WTC11 (cell line): ENCODE measurements around the gene GAB2. TPM values are rescaled to one million over a fixed set of nuclear protein-coding genes. Genes with fewer than 3 reads are reported as not detected.

Experiments
- ATAC-seq: fragments of 200-7000 bp; cut with Tn5 transposase; 2 replicates; pipeline ENCODE4 v1.10.0; 2021; ENCODE audit warnings: mild to moderate bottlenecking, moderate library complexity
- CTCF ChIA-PET: fragments of 300-600 bp; sonication (Branson Sonifier 250); formaldehyde crosslinking; loops from one replicate; lab custom pipeline; 2021; ENCODE audit warnings: antibody characterized with exemption; lab: Charles Lee
- POLR2A ChIA-PET: fragments of 350-600 bp; sonication (Branson Sonifier 250); formaldehyde crosslinking; loops from one replicate; lab custom pipeline; 2021; ENCODE audit warnings: antibody characterized with exemption; lab: Charles Lee
- DNase-seq: peaks from one replicate; pipeline ENCODE4 v3.0.0; 2021; ENCODE audit warnings: low spot score
- H3K27ac Mint-ChIP-seq: 2 replicates; pipeline ENCODE4 v1.8.0; 2021; ENCODE audit warnings: mixed read lengths
- H3K27me3 Mint-ChIP-seq: 2 replicates; pipeline ENCODE4 v1.8.0; 2021; ENCODE audit warnings: low read depth, mild to moderate bottlenecking, moderate library complexity, mixed read lengths
- H3K36me3 Mint-ChIP-seq: 2 replicates; pipeline ENCODE4 v1.8.0; 2021; ENCODE audit warnings: mixed read lengths
- H3K4me1 Mint-ChIP-seq: 2 replicates; pipeline ENCODE4 v1.8.0; 2022; ENCODE audit warnings: mixed read lengths
- H3K4me3 Mint-ChIP-seq: 2 replicates; pipeline ENCODE4 v1.8.0; 2021; ENCODE audit warnings: mild to moderate bottlenecking, moderate library complexity, mixed read lengths
- H3K9me3 Mint-ChIP-seq: 2 replicates; pipeline ENCODE4 v1.8.0; 2021; ENCODE audit warnings: mixed read lengths
- ATF1 ChIP-seq: sonication (generic); formaldehyde crosslinking; IDR thresholded peaks from 2 replicates; pipeline ENCODE4 v1.8.1; 2023; ENCODE audit warnings: mild to moderate bottlenecking, moderate library complexity, missing genetic modification reagents
- ATF3 ChIP-seq: sonication (generic); formaldehyde crosslinking; conservative IDR thresholded peaks from 2 replicates; pipeline ENCODE4 v1.8.1; 2022; ENCODE audit warnings: mild to moderate bottlenecking, missing genetic modification reagents
- ATF6 ChIP-seq: sonication (generic); formaldehyde crosslinking; IDR thresholded peaks from 2 replicates; pipeline ENCODE4 v1.8.1; 2023; ENCODE audit warnings: mild to moderate bottlenecking, missing genetic modification reagents
- ELF4 ChIP-seq: sonication (generic); formaldehyde crosslinking; IDR thresholded peaks from 2 replicates; pipeline ENCODE4 v1.8.1; 2022; ENCODE audit warnings: low read depth, mild to moderate bottlenecking, moderate library complexity, missing genetic modification reagents
- EMX1 ChIP-seq: fragments of 250-450 bp; sonication (Bioruptor Pico); IDR thresholded peaks from 2 replicates; pipeline ENCODE4 v1.8.0; 2021; ENCODE audit warnings: mild to moderate bottlenecking
- FOXK1 ChIP-seq: sonication (generic); formaldehyde crosslinking; IDR thresholded peaks from 2 replicates; pipeline ENCODE4 v1.8.0; 2022; ENCODE audit warnings: mild to moderate bottlenecking, moderate library complexity, missing genetic modification reagents
- HMGXB4 ChIP-seq: sonication (generic); formaldehyde crosslinking; IDR thresholded peaks from 2 replicates; pipeline ENCODE4 v1.8.1; 2023; ENCODE audit warnings: mild to moderate bottlenecking, moderate library complexity, missing genetic modification reagents
- MYBL2 ChIP-seq: sonication (generic); formaldehyde crosslinking; IDR thresholded peaks from 2 replicates; pipeline ENCODE4 v1.8.1; 2023; ENCODE audit warnings: mild to moderate bottlenecking, moderate library complexity, missing genetic modification reagents
- NR2C2 ChIP-seq: sonication (generic); formaldehyde crosslinking; IDR thresholded peaks from 2 replicates; pipeline ENCODE4 v1.8.0; 2022; ENCODE audit warnings: mild to moderate bottlenecking, missing genetic modification reagents
- PRDM15 ChIP-seq: sonication (generic); formaldehyde crosslinking; IDR thresholded peaks from 2 replicates; pipeline ENCODE4 v1.8.0; 2022; ENCODE audit warnings: missing genetic modification reagents
- RORB ChIP-seq: fragments of 250-450 bp; sonication (Bioruptor Pico); IDR thresholded peaks from 2 replicates; pipeline ENCODE4 v1.9.0; 2021; ENCODE audit warnings: mild to moderate bottlenecking
- SMAD4 ChIP-seq: sonication (generic); formaldehyde crosslinking; IDR thresholded peaks from 2 replicates; pipeline ENCODE4 v1.8.0; 2022; ENCODE audit warnings: mild to moderate bottlenecking, missing genetic modification reagents
- TP53 ChIP-seq: sonication (generic); formaldehyde crosslinking; IDR thresholded peaks from 2 replicates; pipeline ENCODE4 v1.8.1; 2023; ENCODE audit warnings: mild to moderate bottlenecking, missing genetic modification reagents
- USF1 ChIP-seq: sonication (generic); formaldehyde crosslinking; IDR thresholded peaks from 2 replicates; pipeline ENCODE4 v1.8.0; 2022; ENCODE audit warnings: mild to moderate bottlenecking, missing genetic modification reagents
- ZBTB21 ChIP-seq: sonication (generic); formaldehyde crosslinking; IDR thresholded peaks from 2 replicates; pipeline ENCODE4 v1.8.1; 2023; ENCODE audit warnings: mild to moderate bottlenecking, missing genetic modification reagents, borderline replicate concordance
- ZNF317 ChIP-seq: sonication (generic); formaldehyde crosslinking; IDR thresholded peaks from 2 replicates; pipeline ENCODE4 v1.8.1; 2023; ENCODE audit warnings: low read depth, mild to moderate bottlenecking, moderate library complexity, missing genetic modification reagents, borderline replicate concordance
- ZNF671 ChIP-seq: fragments of 250-450 bp; sonication (Bioruptor Pico); IDR thresholded peaks from 2 replicates; pipeline ENCODE4 v1.8.0; 2021; ENCODE audit warnings: mild to moderate bottlenecking
- total RNA-seq: library from RNA; stranded (reverse); gene quantifications from 3 replicates; pipeline ENCODE4 v1.2.3, GENCODE V29; 2021

The GAB2 gene
- total RNA-seq, 1 experiment from 2014 or later: 10.6 TPM

GRCh38 chr11:78180751-78181150 lies 236.9 kb downstream of the GAB2 start:
- no peaks in the 10 kb centered on the region; the same call in 1 of the 2 replicates for H3K36me3 Mint-ChIP-seq

GRCh38 chr11:78179459-78180071 lies 238.1 kb downstream of the GAB2 start:
- ATAC-seq: peak; percentile 71
- CTCF ChIA-PET: interaction anchor here (0.5 to 1.0 kb wide), 2 partner anchors 15 to 253 kb away, joined by 3 read pairs; no protein-coding TSS in a partner anchor

More at GRCh38 chr11:78180751-78181150, 236.9 kb downstream of the GAB2 start:
- TF ChIP-seq ATF3 (CRISPR knock-in tag) (no peak), ZBTB21 (CRISPR knock-in tag) (no peak), ATF1 (no peak), ZNF317 (no peak), ZNF671 (no peak), MYBL2 (no peak), SMAD4 (CRISPR knock-in tag) (no peak), EMX1 (CRISPR knock-in tag) (no peak), NR2C2 (CRISPR knock-in tag) (no peak), TP53 (CRISPR knock-in tag) (no peak), FOXK1 (CRISPR knock-in tag) (no peak), HMGXB4 (CRISPR knock-in tag) (no peak), RORB (no peak)
- ATAC-seq (no peak), DNase-seq (no peak)
- Mint-ChIP-seq H3K27ac (no peak overlapping the region), H3K4me3 (no peak overlapping the region), H3K27me3 (no peaks in the 10 kb centered on the region), H3K4me1 (0 out of 2 replicates have a peak, but pooled peaks cover 3% of the 10 kb centered on the region), H3K9me3 (peaks cover 5% of the 10 kb centered on the region)
- ChIA-PET CTCF (no interaction called here), POLR2A (no interaction called here)

More at GRCh38 chr11:78179459-78180071, 238.1 kb downstream of the GAB2 start:
- Mint-ChIP-seq H3K27me3 (no peaks in the 10 kb centered on the region), H3K4me3 (no peak overlapping the region), H3K27ac (no peak overlapping the region), H3K4me1 (0 out of 2 replicates have a peak, but pooled peaks cover 3% of the 10 kb centered on the region), H3K9me3 (peaks cover 5% of the 10 kb centered on the region), H3K36me3 (no peaks in the 10 kb centered on the region; the same call in 1 of the 2 replicates)
- no peak for TF ChIP-seq USF1
- TF ChIP-seq ATF6 (CRISPR knock-in tag): no peak
- no peak for TF ChIP-seq ELF4 (CRISPR knock-in tag)
- no peak for TF ChIP-seq ZBTB21 (CRISPR knock-in tag)
- no peak for TF ChIP-seq ATF1
- no peak for TF ChIP-seq PRDM15 (CRISPR knock-in tag)
- no peak for DNase-seq
- POLR2A ChIA-PET: interaction anchor here (0.7 kb wide), 1 partner anchor 9 kb away, joined by 3 read pairs; the partner anchor contains the start of genes KCTD21 and USP35
